Loucy (cell line): ENCODE data around the gene PTPRQ.

Experiments
- EZH2phosphoT487 ChIP-seq: fragments of 200-600 bp; IDR thresholded peaks from 2 replicates; pipeline ENCODE4 v1.6.1; 2018; ENCODE audit warnings: antibody characterized with exemption, mild to moderate bottlenecking, moderate library complexity, borderline replicate concordance
- TF ChIP-seq, protein P1 (sequence below): fragments of 200-600 bp; sonication (generic); conservative IDR thresholded peaks from 2 replicates; pipeline ENCODE4 v1.5.1; 2014; ENCODE audit warnings: mild to moderate bottlenecking, antibody characterized with exemption, low read length

DNA sequence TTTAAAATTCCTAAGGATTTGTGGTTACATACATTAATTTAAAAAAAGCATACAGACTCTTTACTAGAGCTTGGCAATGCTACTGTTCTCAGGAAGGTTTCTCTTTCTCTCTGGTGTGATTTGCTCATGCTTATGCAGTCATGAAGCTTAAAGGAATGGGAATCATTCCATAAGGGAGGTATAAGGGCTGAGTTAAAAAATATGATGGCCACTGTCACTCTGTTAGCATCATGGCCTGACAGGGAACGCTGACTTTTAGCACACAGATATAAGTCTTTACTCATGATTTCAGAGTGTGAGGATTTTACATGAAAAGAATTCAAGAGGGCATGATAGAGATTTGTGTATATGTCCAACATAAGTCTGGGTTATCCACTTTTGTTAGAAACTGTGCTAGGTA lies 276.5 kb downstream of the PTPRQ start:
- TF ChIP-seq, protein P1, sequence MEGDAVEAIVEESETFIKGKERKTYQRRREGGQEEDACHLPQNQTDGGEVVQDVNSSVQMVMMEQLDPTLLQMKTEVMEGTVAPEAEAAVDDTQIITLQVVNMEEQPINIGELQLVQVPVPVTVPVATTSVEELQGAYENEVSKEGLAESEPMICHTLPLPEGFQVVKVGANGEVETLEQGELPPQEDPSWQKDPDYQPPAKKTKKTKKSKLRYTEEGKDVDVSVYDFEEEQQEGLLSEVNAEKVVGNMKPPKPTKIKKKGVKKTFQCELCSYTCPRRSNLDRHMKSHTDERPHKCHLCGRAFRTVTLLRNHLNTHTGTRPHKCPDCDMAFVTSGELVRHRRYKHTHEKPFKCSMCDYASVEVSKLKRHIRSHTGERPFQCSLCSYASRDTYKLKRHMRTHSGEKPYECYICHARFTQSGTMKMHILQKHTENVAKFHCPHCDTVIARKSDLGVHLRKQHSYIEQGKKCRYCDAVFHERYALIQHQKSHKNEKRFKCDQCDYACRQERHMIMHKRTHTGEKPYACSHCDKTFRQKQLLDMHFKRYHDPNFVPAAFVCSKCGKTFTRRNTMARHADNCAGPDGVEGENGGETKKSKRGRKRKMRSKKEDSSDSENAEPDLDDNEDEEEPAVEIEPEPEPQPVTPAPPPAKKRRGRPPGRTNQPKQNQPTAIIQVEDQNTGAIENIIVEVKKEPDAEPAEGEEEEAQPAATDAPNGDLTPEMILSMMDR = no peak
- TF ChIP-seq EZH2phosphoT487 = no peak
